Caco-2 (cell line): ENCODE measurements around the gene EBF3. TPM values are rescaled to one million over a fixed set of nuclear protein-coding genes. Genes with fewer than 3 reads are reported as not detected.

Source experiments
- Bru-seq: library from RNA; stranded (reverse); fragments of 400-500 nt; gene quantifications from one replicate; lab custom pipeline; 2021; lab: Mats Ljungman, UMichigan
- BruChase-seq, 2 experiments: library from RNA; stranded (reverse); fragments of 400-500 nt; gene quantifications; one replicate each; lab custom pipeline; 2021; lab: Mats Ljungman, UMichigan
- BruUV-seq: library from RNA; stranded (reverse); fragments of 400-500 nt; replicated peaks from 2 replicates; lab custom pipeline; 2021; lab: Mats Ljungman, UMichigan
- CTCF ChIA-PET: fragments of 300-600 bp; sonication (Branson Sonifier 250); formaldehyde crosslinking; loops from one replicate; lab custom pipeline; 2022; ENCODE audit warnings: antibody characterized with exemption; lab: Charles Lee
- POLR2A ChIA-PET: fragments of 300-600 bp; sonication (Branson Sonifier 250); formaldehyde crosslinking; loops from one replicate; lab custom pipeline; 2022; ENCODE audit warnings: antibody characterized with exemption; lab: Charles Lee
- DNase-seq, 2 experiments: peaks; one replicate each; pipeline versions ENCODE4 v3.0.0 to v3.0.0-alpha.2; 2020 to 2022
- H3K27me3 ChIP-seq: replicated peaks from 2 replicates; pipeline ENCODE4 v1.6.0; 2011; ENCODE audit warnings: low read length; ENCODE audit not compliant: control insufficient read depth, insufficient read depth
- H3K36me3 ChIP-seq: 2 replicates; pipeline ENCODE4 v1.5.1; 2011; ENCODE audit warnings: low read length; ENCODE audit not compliant: control insufficient read depth, insufficient read depth
- H3K4me1 ChIP-seq: fragments of 250-450 bp; sonication (Bioruptor Pico); 2 replicates; pipeline ENCODE4 v1.5.1; 2020; ENCODE audit warnings: mild to moderate bottlenecking
- H3K4me3 ChIP-seq: 2 replicates; pipeline ENCODE4 v1.5.1; 2011; ENCODE audit warnings: low read depth, mild to moderate bottlenecking, control low read depth, low read length
- H3K9me3 ChIP-seq: fragments of 250-450 bp; sonication (Bioruptor Pico); 2 replicates; pipeline ENCODE4 v1.5.1; 2020; ENCODE audit warnings: mild to moderate bottlenecking, moderate library complexity
- H3K27ac Mint-ChIP-seq: one replicate; pipeline ENCODE4 v1.8.0; 2022; ENCODE audit warnings: mixed read lengths; ENCODE audit not compliant: unreplicated experiment
- H3K27me3 Mint-ChIP-seq: one replicate; pipeline ENCODE4 v1.8.0; 2022; ENCODE audit warnings: mixed read lengths; ENCODE audit not compliant: insufficient read depth, unreplicated experiment
- H3K36me3 Mint-ChIP-seq: one replicate; pipeline ENCODE4 v1.8.0; 2022; ENCODE audit warnings: mild to moderate bottlenecking, mixed read lengths; ENCODE audit not compliant: insufficient read depth, unreplicated experiment
- H3K4me1 Mint-ChIP-seq: one replicate; pipeline ENCODE4 v1.8.0; 2022; ENCODE audit warnings: low read depth, mixed read lengths; ENCODE audit not compliant: unreplicated experiment
- H3K4me3 Mint-ChIP-seq: one replicate; pipeline ENCODE4 v1.8.0; 2022; ENCODE audit warnings: mild to moderate bottlenecking, moderate library complexity, mixed read lengths; ENCODE audit not compliant: unreplicated experiment
- H3K9me3 Mint-ChIP-seq: one replicate; pipeline ENCODE4 v1.8.0; 2022; ENCODE audit warnings: mixed read lengths; ENCODE audit not compliant: unreplicated experiment
- intact Hi-C: fragments of 100-400 bp; cut with micrococcal nuclease; formaldehyde crosslinking; loops from one replicate; pipeline ENCODE4 v1.10.0; 2022; ENCODE audit not compliant: unreplicated experiment
- long read RNA-seq: library from polyadenylated mRNA; stranded (forward); transcript quantifications from one replicate; pipeline ENCODE4 v2.0.0, GENCODE V29; 2022
- total RNA-seq: library from RNA; stranded (reverse); gene quantifications from 2 replicates; pipeline ENCODE4 v1.2.3, GENCODE V29; 2022
- TF ChIP-seq, protein P1 (sequence below), 2 experiments: fragments of 200-600 bp in 1 of 2; IDR thresholded peaks; 1 replicate in 1 of 2; 2 replicates in 1 of 2; pipeline versions ENCODE4 v1.5.1 to v1.8.0; 2011 to 2022; ENCODE audit warnings: antibody characterized with exemption in 1 of 2, control low read depth in 1 of 2, inconsistent platforms in 1 of 2, low read depth in 1 of 2, low read length in 1 of 2, mild to moderate bottlenecking in 1 of 2, moderate library complexity in 1 of 2; ENCODE audit not compliant: insufficient read depth in 1 of 2, severe bottlenecking in 1 of 2, unreplicated experiment in 1 of 2

EBF3 gene, protein sequence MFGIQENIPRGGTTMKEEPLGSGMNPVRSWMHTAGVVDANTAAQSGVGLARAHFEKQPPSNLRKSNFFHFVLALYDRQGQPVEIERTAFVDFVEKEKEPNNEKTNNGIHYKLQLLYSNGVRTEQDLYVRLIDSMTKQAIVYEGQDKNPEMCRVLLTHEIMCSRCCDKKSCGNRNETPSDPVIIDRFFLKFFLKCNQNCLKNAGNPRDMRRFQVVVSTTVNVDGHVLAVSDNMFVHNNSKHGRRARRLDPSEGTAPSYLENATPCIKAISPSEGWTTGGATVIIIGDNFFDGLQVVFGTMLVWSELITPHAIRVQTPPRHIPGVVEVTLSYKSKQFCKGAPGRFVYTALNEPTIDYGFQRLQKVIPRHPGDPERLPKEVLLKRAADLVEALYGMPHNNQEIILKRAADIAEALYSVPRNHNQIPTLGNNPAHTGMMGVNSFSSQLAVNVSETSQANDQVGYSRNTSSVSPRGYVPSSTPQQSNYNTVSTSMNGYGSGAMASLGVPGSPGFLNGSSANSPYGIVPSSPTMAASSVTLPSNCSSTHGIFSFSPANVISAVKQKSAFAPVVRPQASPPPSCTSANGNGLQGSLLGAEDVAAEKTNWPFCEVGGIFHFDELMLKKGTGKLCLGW
- total RNA-seq (0.63 and 0.79 TPM in 2 replicates), Bru-seq, nascent RNA (percentile 31 among the genes with signal in this experiment), BruChase-seq, experiment 1, labeled RNA remaining after a 2-hour chase (percentile 32 among the genes with signal in this experiment), BruChase-seq, experiment 2, labeled RNA remaining after a 6-hour chase (percentile 24 among the genes with signal in this experiment)
- long read RNA-seq, partial matches to known transcripts: 2 of 2 reads
- long read RNA-seq, other reads (novel, unspliced or antisense): 0 of 2 reads

DNA sequence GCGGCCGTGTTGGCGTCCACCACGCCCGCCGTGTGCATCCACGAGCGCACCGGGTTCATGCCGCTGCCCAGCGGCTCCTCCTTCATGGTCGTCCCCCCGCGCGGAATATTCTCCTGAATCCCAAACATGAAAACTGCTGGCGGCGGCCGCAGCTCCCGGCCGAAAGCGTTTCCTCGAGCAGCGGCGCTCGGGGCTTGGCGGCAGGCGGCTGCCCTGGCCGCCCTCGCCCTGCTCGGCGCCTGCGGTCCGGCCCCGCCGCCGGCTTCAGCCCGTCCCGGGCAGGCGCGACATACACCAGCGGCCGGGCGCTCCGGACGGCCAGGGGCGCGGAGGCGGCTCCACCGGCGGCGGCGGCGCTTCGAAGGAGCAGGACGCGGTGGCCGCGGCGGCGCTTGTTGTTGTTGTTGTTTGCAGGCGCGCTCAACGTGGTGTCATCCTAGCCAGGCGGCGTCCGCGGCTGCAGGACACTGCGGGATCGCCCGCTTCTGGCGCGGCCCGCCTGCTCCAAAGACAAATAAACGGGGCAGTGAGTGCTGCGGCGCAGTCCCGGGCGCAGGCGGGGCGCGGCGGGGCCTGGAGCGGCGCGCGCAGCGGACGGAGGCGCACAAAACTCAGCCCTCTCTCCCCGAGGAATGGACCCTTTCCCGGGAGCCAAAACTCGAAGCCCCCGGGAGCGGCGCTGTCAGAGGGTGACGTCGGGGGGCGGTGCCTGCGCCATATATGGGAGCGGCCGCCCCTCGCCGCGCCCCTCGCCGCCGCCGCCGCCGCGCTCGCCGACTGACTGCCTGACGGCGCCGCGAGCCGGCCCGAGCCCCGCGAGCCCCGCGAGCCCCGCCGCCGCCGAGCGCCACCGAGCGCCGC is at the start of gene EBF3:
EBF3 (minus strand) TSS at position 634 of the 861 bp plus-strand sequence; CDS start at position 128, 506 bp downstream.
- peaks cover 33% of the 10 kb centered on the region for H3K27me3 Mint-ChIP-seq
- TF ChIP-seq, protein P1, sequence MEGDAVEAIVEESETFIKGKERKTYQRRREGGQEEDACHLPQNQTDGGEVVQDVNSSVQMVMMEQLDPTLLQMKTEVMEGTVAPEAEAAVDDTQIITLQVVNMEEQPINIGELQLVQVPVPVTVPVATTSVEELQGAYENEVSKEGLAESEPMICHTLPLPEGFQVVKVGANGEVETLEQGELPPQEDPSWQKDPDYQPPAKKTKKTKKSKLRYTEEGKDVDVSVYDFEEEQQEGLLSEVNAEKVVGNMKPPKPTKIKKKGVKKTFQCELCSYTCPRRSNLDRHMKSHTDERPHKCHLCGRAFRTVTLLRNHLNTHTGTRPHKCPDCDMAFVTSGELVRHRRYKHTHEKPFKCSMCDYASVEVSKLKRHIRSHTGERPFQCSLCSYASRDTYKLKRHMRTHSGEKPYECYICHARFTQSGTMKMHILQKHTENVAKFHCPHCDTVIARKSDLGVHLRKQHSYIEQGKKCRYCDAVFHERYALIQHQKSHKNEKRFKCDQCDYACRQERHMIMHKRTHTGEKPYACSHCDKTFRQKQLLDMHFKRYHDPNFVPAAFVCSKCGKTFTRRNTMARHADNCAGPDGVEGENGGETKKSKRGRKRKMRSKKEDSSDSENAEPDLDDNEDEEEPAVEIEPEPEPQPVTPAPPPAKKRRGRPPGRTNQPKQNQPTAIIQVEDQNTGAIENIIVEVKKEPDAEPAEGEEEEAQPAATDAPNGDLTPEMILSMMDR (IDR thresholded peaks at IDR 0.05; ENCODE audit: insufficient read depth in 1 of 2, low read depth in 1 of 2, low read length in 1 of 2, severe bottlenecking in 1 of 2, unreplicated experiment in 1 of 2): no peak
- no peaks in the 10 kb centered on the region for H3K36me3 Mint-ChIP-seq
- Histone ChIP-seq H3K27me3 (peaks cover 4% of the 10 kb centered on the region; the same call in 1 of the 2 replicates), H3K36me3 (no peaks in the 10 kb centered on the region), H3K4me3 (peak within 1 kb of the TSS; percentile 56), H3K4me1 (peaks cover 16% of the 10 kb centered on the region; the same call in 1 of the 2 replicates), H3K9me3 (no peaks in the 10 kb centered on the region)
- CTCF ChIA-PET: no interaction called here
- no TSS peak for BruUV-seq
- intact Hi-C loops: loop anchor here (2.0 to 10.0 kb wide), 2 partner anchors 499 to 933 kb away; partner anchors contain the start of gene MGMT
- H3K4me3 Mint-ChIP-seq: peak within 1 kb of the TSS; percentile 74
- no peaks in the 10 kb centered on the region for H3K9me3 Mint-ChIP-seq
- H3K4me1 Mint-ChIP-seq: no peaks in the 10 kb centered on the region
- DNase-seq: peak; percentile 59 to 81
- no peak within 1 kb of the TSS for H3K27ac Mint-ChIP-seq
- POLR2A ChIA-PET: no interaction called here

DNA sequence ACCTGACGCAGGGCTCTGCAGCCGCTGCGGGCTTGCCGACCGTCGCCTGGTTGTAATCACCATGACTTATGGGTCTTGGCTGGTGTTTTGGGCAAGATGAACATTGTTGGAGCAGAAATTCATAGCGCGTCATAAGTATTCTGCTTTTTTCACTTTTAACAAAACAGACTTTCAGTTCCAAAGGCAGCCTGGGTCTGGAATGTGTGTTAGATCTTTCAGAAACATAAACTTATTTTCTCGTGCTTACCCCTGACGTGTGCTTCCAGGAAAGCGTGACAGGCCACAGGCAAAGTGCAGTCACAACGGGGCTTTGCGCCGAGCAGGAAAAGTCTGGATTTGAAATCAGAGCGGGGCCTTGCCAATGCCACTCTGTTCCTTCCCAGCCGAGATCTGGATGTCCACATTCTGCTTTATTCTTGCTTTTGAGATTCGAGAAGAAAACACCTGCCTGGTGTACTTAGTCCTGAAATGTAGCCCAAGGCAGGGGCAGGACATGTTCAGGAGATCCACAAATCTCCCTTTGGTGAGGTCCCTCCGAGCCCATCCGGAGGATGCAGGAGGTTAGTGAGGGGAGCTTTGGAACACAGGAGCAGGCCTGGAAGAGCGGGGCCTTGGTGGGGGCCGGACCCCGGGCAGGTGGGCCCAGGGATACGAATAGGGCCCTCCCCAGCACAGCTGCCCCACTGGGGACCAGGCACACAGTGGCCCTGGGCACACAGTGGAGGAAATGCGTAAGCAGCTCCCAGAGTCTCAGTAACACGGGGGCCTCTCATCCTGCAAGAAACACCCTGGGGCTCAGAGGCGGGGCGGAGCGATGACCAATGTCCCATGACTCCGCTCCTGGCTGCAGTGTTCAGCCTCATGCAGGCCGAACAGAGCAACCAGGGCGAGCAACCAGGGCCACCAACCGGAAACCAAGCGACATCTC is 49.5 kb upstream of the EBF3 start:
- Histone ChIP-seq H3K27me3 (no peaks in the 10 kb centered on the region), H3K4me3 (no peak overlapping the region), H3K4me1 (no peaks in the 10 kb centered on the region), H3K9me3 (no peaks in the 10 kb centered on the region), H3K36me3 (no peaks in the 10 kb centered on the region)
- Mint-ChIP-seq H3K4me1 (no peaks in the 10 kb centered on the region), H3K36me3 (no peaks in the 10 kb centered on the region), H3K4me3 (no peak overlapping the region), H3K9me3 (no peaks in the 10 kb centered on the region), H3K27me3 (peaks cover 33% of the 10 kb centered on the region), H3K27ac (no peak overlapping the region)
- DNase-seq: peak in 1 of 2 experiments; percentile 14
- TF ChIP-seq, protein P1 (IDR thresholded peaks at IDR 0.05; ENCODE audit: insufficient read depth in 1 of 2, low read depth in 1 of 2, low read length in 1 of 2, severe bottlenecking in 1 of 2, unreplicated experiment in 1 of 2): no peak
- ChIA-PET CTCF (no interaction called here), POLR2A (no interaction called here)
- BruUV-seq: no TSS peak
- intact Hi-C loops: no loop called here
